AG04449 (cell line): ENCODE measurements around the gene ATAD3B.

Experiments
- CTCF ChIA-PET: fragments of 350-600 bp; formaldehyde crosslinking; extraction: SDS; loops from one replicate; lab custom pipeline; 2021; ENCODE audit warnings: antibody characterized with exemption; lab: Yijun Ruan, JAX
- POLR2A ChIA-PET: fragments of 400-600, 350-600 bp; formaldehyde crosslinking; extraction: SDS; loops from one replicate; lab custom pipeline; 2020; ENCODE audit warnings: antibody characterized with exemption, inconsistent platforms; lab: Yijun Ruan, JAX
- DNase-seq: peaks from one replicate; pipeline ENCODE4 v3.0.0-alpha.2; 2010; ENCODE audit warnings: low read depth, low spot score
- H3K4me3 ChIP-seq: 2 replicates; pipeline ENCODE4 v1.5.1; 2011; ENCODE audit warnings: low read depth, mild to moderate bottlenecking, control low read depth, low read length
- CTCF ChIP-seq: IDR thresholded peaks from one replicate; pipeline ENCODE4 v1.5.1; 2011; ENCODE audit warnings: mild to moderate bottlenecking, moderate library complexity, low read length, control low read depth, inconsistent platforms; ENCODE audit not compliant: insufficient read depth; ENCODE audit errors: missing control alignments

The ATAD3B gene

GRCh38 chr1:1541956-1542765 is 70.6 kb downstream of the ATAD3B start:
- POLR2A ChIA-PET = no interaction called here
- CTCF ChIA-PET = interaction anchor here (1.3 to 1.8 kb wide), 2 partner anchors 9 to 14 kb away, joined by 4 to 6 read pairs; no protein-coding TSS in a partner anchor
- H3K4me3 ChIP-seq = no peak overlapping the region
- TF ChIP-seq CTCF = no peak
- DNase-seq = no peak

- CTCF ChIA-PET = interaction anchor here (1.0 to 1.8 kb wide), 2 partner anchors 8 to 421 kb away, joined by 3 to 6 read pairs; no protein-coding TSS in a partner anchor
- no peak for TF ChIP-seq CTCF
- DNase-seq = no peak
- POLR2A ChIA-PET = no interaction called here
- H3K4me3 ChIP-seq = no peak overlapping the region
These were observed 71.5 kb downstream of the ATAD3B start for GRCh38 chr1:1542766-1543705.

GRCh38 chr1:1543706-1544099 is 72.1 kb downstream of the ATAD3B start:
- DNase-seq = no peak
- CTCF ChIA-PET = interaction anchor here (1.0 kb wide), 1 partner anchor 421 kb away, joined by 3 read pairs; no protein-coding TSS in a partner anchor
- POLR2A ChIA-PET = no interaction called here
- no peak for TF ChIP-seq CTCF
- no peak overlapping the region for H3K4me3 ChIP-seq

GRCh38 chr1:1544544-1544943 is 73.0 kb downstream of the ATAD3B start:
- DNase-seq = no peak
- H3K4me3 ChIP-seq = no peak overlapping the region
- TF ChIP-seq CTCF = no peak
- CTCF ChIA-PET = no interaction called here
- POLR2A ChIA-PET = no interaction called here
